HepG2 (cell line): ENCODE results near the gene PRKAR1B. TPM values are rescaled to one million over a fixed set of nuclear protein-coding genes. Genes with fewer than 3 reads are reported as not detected.
A peak's percentile ranks its signal among the peaks of the same experiment; 100 is the strongest.

Source experiments
- BHLHE40 ChIP-seq: IDR thresholded peaks from 2 replicates; pipeline ENCODE4 v1.6.1; 2011; ENCODE audit warnings: low read length, improper control_type of control experiment
- CAMTA2 ChIP-seq: sonication (generic); formaldehyde crosslinking; IDR thresholded peaks from 2 replicates; pipeline ENCODE4 v1.4.0; 2020; ENCODE audit warnings: mild to moderate bottlenecking, missing genetic modification reagents, borderline replicate concordance
- FLYWCH1 ChIP-seq: sonication (generic); formaldehyde crosslinking; IDR thresholded peaks from 2 replicates; pipeline ENCODE4 v1.8.1; 2023; ENCODE audit warnings: mild to moderate bottlenecking, missing genetic modification reagents
- GABPA ChIP-seq, 2 experiments: IDR thresholded peaks; 2 replicates each; pipeline ENCODE4 v1.6.1; 2011 to 2016; ENCODE audit warnings: low read depth in 2 of 2, low read length in 1 of 2, missing biosample characterization in 1 of 2, missing genetic modification characterization in 1 of 2
- KLF15 ChIP-seq: sonication (generic); formaldehyde crosslinking; IDR thresholded peaks from 2 replicates; pipeline ENCODE4 v1.8.1; 2023; ENCODE audit warnings: borderline replicate concordance, mild to moderate bottlenecking, inconsistent platforms, missing genetic modification reagents, mixed read lengths
- MED1 ChIP-seq: sonication (generic); formaldehyde crosslinking; IDR thresholded peaks from 2 replicates; pipeline ENCODE4 v1.4.0; 2020; ENCODE audit warnings: missing genetic modification reagents
- NR2F6 ChIP-seq, 2 experiments: IDR thresholded peaks; 2 replicates each; pipeline ENCODE4 v1.6.1; 2016; ENCODE audit warnings: antibody characterized with exemption in 1 of 2, mild to moderate bottlenecking in 1 of 2
- RELA ChIP-seq: sonication (generic); formaldehyde crosslinking; IDR thresholded peaks from 2 replicates; pipeline ENCODE4 v1.4.0; 2020; ENCODE audit warnings: missing genetic modification reagents
- SALL2 ChIP-seq: sonication (generic); formaldehyde crosslinking; IDR thresholded peaks from 2 replicates; pipeline ENCODE4 v1.8.1; 2023; ENCODE audit warnings: mild to moderate bottlenecking, missing genetic modification reagents, inconsistent platforms
- SETDB1 ChIP-seq: sonication (generic); formaldehyde crosslinking; IDR thresholded peaks from 2 replicates; pipeline ENCODE4 v1.5.1; 2020; ENCODE audit warnings: missing genetic modification reagents, mild to moderate bottlenecking, borderline replicate concordance
- SIN3A ChIP-seq: IDR thresholded peaks from 2 replicates; pipeline ENCODE4 v1.6.1; 2011; ENCODE audit warnings: low read depth, mild to moderate bottlenecking, control low read depth, low read length, borderline replicate concordance
- SIX4 ChIP-seq: sonication (generic); formaldehyde crosslinking; IDR thresholded peaks from 2 replicates; pipeline ENCODE4 v1.4.0; 2020; ENCODE audit warnings: missing genetic modification reagents
- TBX2 ChIP-seq: sonication (generic); formaldehyde crosslinking; IDR thresholded peaks from 2 replicates; pipeline ENCODE4 v1.5.0; 2020; ENCODE audit warnings: missing genetic modification reagents, mild to moderate bottlenecking, borderline replicate concordance
- TOPORS ChIP-seq: sonication (generic); formaldehyde crosslinking; IDR thresholded peaks from 2 replicates; pipeline ENCODE4 v1.8.0; 2023; ENCODE audit warnings: mild to moderate bottlenecking, missing genetic modification reagents
- XRCC5 ChIP-seq: fragments of 200-400 bp; formaldehyde crosslinking; optimal IDR thresholded peaks from 2 replicates; pipeline ENCODE3; 2017; ENCODE audit warnings: mild to moderate bottlenecking, low read length
- ZBTB33 ChIP-seq: sonication (generic); formaldehyde crosslinking; IDR thresholded peaks from 2 replicates; pipeline ENCODE4 v1.4.0; 2020; ENCODE audit warnings: missing genetic modification reagents
- ZFP36L1 ChIP-seq: sonication (generic); formaldehyde crosslinking; IDR thresholded peaks from 2 replicates; pipeline ENCODE4 v1.8.0; 2022; ENCODE audit warnings: mild to moderate bottlenecking, missing genetic modification reagents, moderate library complexity
- ZKSCAN1 ChIP-seq: fragments of 150-350 bp; IDR thresholded peaks from 2 replicates; pipeline ENCODE4 v1.6.1; 2014; ENCODE audit warnings: low read length
- ZNF383 ChIP-seq: sonication (generic); formaldehyde crosslinking; IDR thresholded peaks from 2 replicates; pipeline ENCODE4 v1.4.0; 2020; ENCODE audit warnings: missing genetic modification reagents, mild to moderate bottlenecking, borderline replicate concordance
- ZNF652 ChIP-seq: IDR thresholded peaks from 2 replicates; pipeline ENCODE4 v1.6.1; 2016; ENCODE audit warnings: low read depth, borderline replicate concordance
- ZNF703 ChIP-seq: sonication (generic); formaldehyde crosslinking; IDR thresholded peaks from 2 replicates; pipeline ENCODE4 v1.5.1; 2020; ENCODE audit warnings: missing genetic modification reagents, mild to moderate bottlenecking, moderate library complexity, borderline replicate concordance
- ZNF781 ChIP-seq: sonication (generic); formaldehyde crosslinking; IDR thresholded peaks from 2 replicates; pipeline ENCODE4 v1.5.1; 2020; ENCODE audit warnings: borderline replicate concordance, mild to moderate bottlenecking, missing genetic modification reagents; ENCODE audit errors: not compliant biosample characterization
- polyA plus RNA-seq, 8 experiments: library from polyadenylated mRNA; depleted of rRNA in 3 of 8; stranded (reverse) in 7 of 8; unstranded in 1 of 8; fragments of >200 nt; fragmentation: Illumina TruSeq in 4 of 8; extraction: Trizol in 4 of 8; gene quantifications; 2 replicates each; pipeline versions ENCODE4 v1.2.1 to v1.2.3, GENCODE V29; 2011 to 2016; ENCODE audit warnings: low read depth in 4 of 8, missing spikeins in 1 of 8, mixed read lengths in 1 of 8; ENCODE audit not compliant: insufficient read depth in 1 of 8
- total RNA-seq, 5 experiments: library from RNA; depleted of rRNA; stranded (reverse); fragments of >200 nt; fragmentation: Illumina TruSeq; extraction: Trizol; gene quantifications; 2 replicates each; pipeline ENCODE4 v1.2.3, GENCODE V29; 2016; ENCODE audit warnings: low read depth in 1 of 5
- TF ChIP-seq, protein P1 (sequence below): sonication (generic); formaldehyde crosslinking; IDR thresholded peaks from 2 replicates; pipeline ENCODE4 v1.4.0; 2020; ENCODE audit warnings: low read depth, mild to moderate bottlenecking, missing genetic modification reagents
- TF ChIP-seq, protein P2 (sequence below): fragments of 450-650 bp; IDR thresholded peaks from 2 replicates; pipeline ENCODE4 v1.6.1; 2017

PRKAR1B gene
- total and polyA plus RNA-seq, 2 of the 13 experiments (the other 11 are each of a cell fraction or from before 2014, with no cell fraction given) = 7.9 to 28.2 TPM

DNA sequence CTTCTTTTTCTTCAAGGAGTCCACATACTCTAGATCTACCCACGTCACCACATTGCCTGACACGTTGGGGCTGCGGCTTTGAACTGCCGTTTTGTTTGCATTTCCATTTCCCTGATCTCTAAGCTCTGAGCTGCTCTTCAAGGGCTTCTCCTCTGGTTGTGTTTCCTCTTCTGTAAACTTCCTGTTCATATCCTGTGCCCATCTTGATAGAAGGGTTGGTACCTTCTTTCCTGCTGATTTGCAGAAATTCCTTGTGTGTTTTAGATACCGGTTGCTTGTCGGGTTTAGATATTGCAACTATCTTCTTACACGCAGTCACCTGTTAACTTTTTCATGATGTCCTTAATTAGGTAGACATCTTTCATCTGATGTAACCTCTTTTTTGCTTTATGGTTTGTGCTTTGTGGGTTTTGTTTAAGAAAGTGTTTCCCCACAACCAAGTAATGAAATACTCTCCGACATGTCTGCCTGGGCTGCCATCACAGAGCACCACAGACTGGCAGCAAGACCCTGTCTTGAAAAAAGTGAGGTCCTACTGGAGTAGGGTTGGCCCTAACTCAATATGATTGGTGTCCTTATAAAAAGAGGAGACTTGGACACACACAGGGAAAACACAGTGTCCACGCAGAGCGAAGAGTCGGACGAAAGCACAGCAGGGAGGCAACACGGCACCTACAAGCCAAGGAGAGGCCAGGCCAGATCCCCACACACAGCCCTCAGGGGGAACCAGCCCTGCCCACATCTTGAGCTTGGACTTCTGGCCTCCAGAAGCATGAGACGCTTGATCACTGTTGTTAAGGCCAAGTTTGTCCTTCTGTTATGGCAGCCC lies 108.3 kb downstream of the PRKAR1B start (continued):
- TF ChIP-seq, protein P1, sequence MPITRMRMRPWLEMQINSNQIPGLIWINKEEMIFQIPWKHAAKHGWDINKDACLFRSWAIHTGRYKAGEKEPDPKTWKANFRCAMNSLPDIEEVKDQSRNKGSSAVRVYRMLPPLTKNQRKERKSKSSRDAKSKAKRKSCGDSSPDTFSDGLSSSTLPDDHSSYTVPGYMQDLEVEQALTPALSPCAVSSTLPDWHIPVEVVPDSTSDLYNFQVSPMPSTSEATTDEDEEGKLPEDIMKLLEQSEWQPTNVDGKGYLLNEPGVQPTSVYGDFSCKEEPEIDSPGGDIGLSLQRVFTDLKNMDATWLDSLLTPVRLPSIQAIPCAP (CRISPR knock-in tag) = no peak
- TF ChIP-seq CAMTA2 (CRISPR knock-in tag) (no peak), XRCC5 (no peak), GABPA (IDR thresholded peaks at IDR 0.05; ENCODE audit: low read depth, low read length) (no peak), GABPA (CRISPR knock-in tag; IDR thresholded peaks at IDR 0.05; ENCODE audit: low read depth) (peak; percentile 78), FLYWCH1 (CRISPR knock-in tag) (no peak), ZNF781 (CRISPR knock-in tag) (no peak), ZKSCAN1 (no peak), RELA (CRISPR knock-in tag) (no peak), ZBTB33 (CRISPR knock-in tag) (no peak), SIN3A (no peak), SIX4 (CRISPR knock-in tag) (no peak), KLF15 (CRISPR knock-in tag) (no peak), ZFP36L1 (CRISPR knock-in tag) (no peak), SALL2 (CRISPR knock-in tag) (no peak), ZNF703 (CRISPR knock-in tag) (no peak), ZNF652 (CRISPR knock-in tag) (no peak; the same call in 1 of the 2 replicates), BHLHE40 (no peak), SETDB1 (no peak), TBX2 (CRISPR knock-in tag) (no peak; the same call in 1 of the 2 replicates), TOPORS (no peak), ZNF383 (CRISPR knock-in tag) (no peak), MED1 (peak; percentile 73), NR2F6 (IDR thresholded peaks at IDR 0.05) (no peak), NR2F6 (CRISPR knock-in tag; IDR thresholded peaks at IDR 0.05) (no peak; the same call in 1 of the 2 replicates)
- TF ChIP-seq, protein P2, sequence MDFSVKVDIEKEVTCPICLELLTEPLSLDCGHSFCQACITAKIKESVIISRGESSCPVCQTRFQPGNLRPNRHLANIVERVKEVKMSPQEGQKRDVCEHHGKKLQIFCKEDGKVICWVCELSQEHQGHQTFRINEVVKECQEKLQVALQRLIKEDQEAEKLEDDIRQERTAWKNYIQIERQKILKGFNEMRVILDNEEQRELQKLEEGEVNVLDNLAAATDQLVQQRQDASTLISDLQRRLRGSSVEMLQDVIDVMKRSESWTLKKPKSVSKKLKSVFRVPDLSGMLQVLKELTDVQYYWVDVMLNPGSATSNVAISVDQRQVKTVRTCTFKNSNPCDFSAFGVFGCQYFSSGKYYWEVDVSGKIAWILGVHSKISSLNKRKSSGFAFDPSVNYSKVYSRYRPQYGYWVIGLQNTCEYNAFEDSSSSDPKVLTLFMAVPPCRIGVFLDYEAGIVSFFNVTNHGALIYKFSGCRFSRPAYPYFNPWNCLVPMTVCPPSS = no peak
